GM19351 (cell line): ENCODE measurements around the gene CHI3L2.

ENCODE experiments used
- ATAC-seq: cut with Tn5 transposase; IDR thresholded peaks from one replicate; pipeline ENCODE4 v1.9.1; 2021; ENCODE audit warnings: mild to moderate bottlenecking, moderate library complexity; ENCODE audit not compliant: unreplicated experiment

Gene CHI3L2

DNA sequence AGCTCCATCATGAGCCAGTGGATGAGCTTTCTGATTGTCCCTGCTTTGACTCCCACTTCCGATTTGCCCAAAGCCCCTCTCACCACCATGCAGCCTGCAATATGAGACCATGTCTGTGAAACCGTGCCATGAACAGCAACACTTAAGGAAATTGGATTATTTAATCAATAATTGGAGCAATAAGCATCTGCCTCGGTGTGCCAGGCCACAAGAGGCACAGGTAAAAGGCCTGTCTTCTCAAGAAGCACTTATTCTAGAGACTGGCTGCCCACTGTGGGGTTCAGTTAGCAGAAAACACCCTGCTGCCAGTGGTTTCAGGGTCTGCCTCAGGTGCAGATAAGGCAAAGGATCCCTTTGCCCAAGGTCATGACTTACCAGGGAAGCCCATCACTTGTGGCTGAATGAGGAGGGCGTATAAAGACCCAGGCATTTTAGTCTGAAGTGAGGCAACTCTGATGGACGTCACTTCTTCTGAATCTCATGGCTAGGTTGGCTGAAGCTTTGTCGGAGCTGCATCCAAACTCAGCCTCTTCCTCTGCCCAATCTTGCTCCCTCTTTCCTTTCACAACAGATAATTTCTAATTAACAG is 7.1 kb upstream of the CHI3L2 start:
- ATAC-seq, result no peak

DNA sequence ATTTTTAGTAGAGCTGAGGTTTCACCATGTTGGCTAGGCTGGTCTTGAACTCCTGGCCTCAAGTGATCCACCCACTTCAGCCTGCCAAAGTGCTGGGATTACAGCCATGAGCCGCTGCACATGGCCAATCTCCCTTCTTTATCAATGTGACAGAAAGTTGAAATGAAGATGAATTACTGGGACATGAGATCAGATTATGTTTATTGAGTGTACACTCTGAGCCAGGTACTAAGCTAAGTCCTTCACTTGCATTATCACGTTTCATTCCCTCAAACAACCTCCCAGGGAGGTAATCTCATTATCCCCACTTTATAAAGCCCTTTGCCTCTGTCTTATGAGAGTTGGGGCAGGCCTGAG is 6.3 kb upstream of the CHI3L2 start:
- ATAC-seq, result no peak

DNA sequence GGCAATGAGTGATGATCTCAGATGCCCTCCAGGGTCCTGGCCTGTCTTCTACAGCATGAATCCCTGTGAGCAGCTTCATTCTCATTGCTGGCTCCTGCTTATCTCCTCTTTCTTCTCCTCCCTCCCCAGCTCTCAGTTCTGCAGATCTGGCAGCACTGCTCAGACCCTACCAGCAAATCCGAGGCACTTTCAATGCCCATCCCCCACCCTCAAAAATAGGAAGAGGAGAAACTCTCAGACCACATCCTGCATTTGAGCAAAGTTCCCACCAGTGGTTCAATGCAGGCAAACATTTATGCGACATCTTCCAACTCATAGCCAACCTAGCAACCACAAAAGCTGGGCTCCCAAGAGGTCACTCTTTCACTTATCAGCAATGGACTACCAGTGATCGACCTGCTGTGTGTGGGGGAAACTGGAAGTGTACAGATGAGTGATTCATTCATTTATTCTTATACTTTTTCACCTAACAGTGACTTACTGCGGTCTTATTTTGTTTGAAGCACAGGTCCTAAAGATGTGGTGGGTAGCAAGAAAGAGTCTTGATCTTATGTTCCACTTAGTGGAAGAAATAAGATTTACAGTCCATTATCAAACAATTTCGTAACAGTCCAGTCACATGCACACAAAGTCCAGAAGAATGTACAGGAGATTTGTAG is 5.8 kb upstream of the CHI3L2 start:
- peak; percentile 53 for ATAC-seq

DNA sequence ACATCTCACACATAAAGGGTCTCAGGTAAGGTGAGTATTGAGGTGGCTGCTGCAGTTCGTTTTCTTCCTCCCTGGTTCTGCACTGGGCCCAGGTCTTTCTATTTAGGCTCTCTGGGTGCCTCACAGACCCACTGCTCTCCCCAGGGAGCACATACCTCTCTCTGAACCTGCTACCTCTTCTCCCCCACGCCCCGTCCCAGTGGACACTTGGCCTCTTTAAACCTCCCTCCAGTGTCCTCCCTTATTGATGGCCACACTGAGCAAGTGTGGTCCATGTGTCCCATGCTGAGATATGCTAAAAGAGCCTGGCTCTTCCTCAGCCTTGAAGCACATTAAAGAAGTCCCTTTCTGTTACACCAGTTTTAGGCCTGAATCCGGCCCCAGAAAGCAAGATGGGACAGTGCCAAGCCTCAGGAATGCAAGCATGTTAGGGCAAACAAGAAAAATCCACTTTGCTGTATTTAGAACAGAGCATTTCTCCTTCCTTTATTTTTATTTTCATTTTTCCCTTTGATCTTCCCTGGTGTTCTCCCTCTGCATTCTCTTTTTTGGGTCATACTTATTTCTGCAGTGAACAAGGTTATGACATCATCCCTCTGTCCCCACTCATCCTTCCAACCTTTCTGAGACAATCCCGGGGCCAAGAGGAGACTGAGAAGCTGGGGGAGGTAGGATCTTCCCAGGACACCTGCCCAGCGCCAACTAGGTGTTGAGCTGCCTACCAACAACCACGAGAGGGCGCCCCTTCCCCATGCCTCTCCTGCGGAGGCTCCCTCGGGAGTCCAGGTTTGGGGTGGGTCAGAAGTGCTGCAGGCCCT is 5.0 kb upstream of the CHI3L2 start:
- no peak for ATAC-seq

DNA sequence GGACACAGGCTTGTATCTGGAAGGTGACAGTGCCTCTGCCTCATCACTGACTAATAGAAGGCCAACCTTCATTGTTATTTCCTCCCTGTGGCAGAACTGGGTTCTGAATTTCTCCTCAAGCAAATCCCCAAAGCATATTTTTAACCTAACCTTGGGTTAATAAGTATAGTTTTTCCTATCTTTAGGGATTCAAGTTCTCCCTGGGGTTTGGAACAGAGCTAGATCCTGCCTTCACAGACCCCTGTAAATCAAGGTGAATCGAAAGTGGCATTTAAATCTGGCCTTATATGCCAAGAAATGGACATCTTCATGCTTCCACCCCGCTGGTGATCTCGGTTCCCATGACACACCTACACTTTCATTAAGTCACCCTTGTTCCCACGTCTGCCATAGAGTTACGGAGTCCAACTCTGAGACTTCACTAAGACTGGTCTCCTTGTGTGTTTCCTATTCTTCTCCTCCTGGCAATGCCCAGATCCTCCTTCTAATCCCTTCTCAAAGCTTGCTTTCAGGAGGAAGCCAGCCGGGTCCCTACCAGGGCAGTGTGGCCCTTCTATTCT is 4.3 kb upstream of the CHI3L2 start:
- no peak for ATAC-seq

DNA sequence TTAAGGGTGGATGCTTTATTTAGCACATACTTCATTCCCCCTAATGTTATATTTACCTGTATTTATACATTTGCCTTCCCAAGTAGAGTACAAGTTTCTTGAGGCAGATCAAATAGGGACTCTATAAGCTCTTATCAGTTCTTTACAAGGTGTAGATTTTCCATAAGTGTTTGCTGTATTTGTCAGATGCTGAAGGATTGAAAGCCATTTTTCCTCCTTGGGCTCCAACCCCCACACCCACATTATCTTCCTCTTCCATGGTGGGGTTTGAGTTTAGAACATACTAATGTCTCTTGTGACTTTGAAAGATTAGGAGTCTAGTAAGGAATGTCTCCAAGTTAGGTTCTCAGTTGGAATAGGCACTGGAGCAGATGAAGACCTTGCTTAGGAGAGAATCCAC is 2.4 kb upstream of the CHI3L2 start:
- ATAC-seq, result no peak

DNA sequence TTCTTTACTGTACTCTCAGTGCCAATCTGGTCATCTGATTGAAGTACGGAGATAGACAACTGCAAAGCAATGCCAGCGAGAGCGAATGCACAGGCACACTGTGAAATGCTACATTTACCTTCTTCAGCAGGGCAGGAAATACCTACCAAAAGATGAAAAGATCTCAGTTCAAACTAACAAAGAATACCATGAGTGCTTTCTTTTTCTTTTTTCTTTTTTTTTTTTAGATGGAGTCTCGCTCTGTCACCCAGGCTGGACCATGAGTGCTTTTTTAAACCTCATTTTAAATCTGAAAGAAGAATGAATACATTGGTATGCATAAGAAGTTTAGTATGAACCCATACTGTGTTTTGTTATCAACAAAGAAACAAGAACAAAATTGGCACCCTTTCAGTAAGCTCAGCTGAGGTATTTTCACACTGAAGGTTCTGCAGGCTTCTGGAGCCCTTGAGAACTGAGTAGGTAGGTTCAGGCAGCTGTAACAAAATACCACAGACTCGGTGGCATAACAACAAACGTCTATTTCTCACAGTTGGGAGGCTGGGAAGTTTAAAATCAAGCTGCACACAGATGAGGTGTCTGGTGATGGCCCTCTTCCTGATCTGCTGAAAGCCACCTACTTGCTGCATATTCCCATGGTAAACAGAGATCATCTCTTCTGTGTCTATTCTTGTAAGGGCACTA is 1.7 kb upstream of the CHI3L2 start:
- no peak for ATAC-seq

DNA sequence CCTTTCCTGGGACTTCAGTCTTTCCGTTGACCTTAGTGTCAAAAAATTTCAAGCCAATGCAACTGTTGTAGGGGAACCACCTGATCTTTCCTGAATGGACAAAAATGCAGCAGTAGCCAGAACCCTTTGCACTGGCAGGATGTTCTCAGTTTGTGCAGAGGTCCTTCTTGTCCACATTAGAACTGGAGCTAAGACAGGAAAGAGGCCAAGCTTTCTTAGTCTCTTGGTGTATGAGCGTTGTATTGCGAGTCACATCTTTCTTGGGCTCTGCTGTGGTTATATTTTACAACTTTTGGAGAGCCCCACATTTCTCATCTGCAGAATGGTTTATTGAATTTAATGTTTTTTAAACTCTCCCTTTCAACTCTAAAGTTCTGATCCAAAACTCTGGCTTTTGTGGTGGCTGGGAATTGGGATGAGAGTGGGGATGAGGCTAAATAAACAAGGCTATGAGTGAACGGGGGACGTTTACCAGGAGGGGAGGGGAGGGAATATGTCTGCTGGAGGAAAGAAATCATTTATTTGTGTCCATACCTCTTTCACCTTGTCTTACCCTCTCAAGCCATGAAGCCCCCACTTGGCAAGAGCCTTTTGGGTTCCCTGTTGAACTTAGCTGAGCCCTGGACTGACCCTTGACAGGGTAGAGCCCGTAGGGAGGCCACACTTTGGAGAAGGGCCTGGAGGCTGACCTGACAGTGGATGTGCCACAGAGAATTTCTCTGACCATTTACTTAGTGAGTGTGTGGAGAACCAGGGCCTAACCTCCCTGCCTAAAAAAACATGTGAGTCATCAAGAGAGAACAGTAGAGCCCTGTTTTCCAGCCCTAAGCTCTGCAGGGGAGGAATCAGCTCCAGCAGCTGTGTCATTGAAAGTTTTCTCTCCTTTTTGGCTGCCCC is 586 bp downstream of the CHI3L2 start:
- no peak for ATAC-seq

DNA sequence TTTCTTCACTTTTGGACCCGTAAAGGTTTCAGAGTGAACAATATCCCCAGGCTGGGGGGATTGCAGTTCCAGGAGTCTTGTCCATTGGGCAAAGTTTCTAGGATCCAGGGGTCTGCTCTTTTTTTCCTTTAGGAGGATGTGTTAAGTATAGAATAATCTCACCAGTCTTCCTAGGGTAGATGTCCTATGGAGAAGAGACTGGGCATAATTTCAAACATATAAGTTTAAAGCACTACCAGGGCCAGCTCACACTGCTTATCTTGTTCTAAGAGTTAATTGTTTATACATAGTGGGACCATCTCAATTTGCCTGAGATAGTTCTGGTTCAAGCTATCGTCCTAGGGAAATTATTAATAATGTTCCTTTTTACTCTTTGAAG is 1.2 kb downstream of the CHI3L2 start:
- no peak for ATAC-seq

DNA sequence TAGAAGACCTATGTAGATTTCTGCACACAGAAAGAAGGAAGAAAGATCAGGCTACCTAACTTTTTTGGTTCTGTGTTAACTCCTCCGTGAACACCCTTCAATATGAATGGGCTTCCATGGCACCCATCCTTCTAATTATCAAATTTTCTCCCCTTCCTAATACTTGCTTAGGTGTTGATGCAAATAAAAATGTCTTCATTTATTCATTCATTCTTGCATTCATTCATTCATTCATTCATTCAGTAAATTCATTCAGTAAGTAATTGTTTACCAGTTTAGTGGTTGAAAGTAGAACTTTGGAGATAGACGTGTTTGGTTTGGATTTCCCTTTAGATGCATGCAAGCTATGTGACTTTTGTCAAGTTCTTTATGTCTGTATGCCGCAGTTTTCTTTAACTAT is 4.6 kb downstream of the CHI3L2 start:
- no peak for ATAC-seq

DNA sequence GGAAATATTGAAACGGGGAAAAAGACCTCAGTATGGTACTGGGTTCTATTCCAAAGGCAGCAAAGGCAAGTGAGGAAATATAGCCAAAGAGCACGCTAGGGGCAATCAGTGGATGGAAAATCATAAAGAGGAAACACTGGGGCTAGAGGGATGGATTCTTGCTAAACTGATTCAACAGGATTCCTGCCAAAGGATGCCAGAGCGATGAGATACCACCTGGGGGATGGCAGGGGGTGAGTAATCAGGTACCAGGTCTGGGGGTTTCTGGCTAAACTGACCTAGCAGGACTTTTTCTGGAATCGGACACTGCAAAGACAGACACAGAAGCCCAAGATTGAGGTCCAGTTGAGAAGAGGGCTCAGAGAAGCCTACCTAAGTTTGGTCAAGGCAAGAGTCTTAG is 6.7 kb downstream of the CHI3L2 start:
- ATAC-seq, result no peak

DNA sequence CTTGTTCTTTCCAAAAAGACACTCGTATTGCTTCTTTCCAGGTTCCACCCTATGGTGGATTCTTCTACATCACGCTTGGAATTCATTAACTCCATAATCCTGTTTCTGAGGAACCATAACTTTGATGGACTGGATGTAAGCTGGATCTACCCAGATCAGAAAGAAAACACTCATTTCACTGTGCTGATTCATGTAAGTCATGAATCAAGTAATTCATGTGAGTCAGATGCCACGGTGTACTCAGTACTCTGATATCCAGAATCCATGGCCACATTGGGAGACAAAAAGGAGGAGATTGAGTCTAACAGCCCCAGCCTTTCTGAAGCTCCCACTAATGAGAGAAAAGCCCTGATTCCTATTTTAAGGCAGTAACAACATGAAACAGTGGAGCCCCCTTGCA is 7.4 kb downstream of the CHI3L2 start:
- no peak for ATAC-seq

DNA sequence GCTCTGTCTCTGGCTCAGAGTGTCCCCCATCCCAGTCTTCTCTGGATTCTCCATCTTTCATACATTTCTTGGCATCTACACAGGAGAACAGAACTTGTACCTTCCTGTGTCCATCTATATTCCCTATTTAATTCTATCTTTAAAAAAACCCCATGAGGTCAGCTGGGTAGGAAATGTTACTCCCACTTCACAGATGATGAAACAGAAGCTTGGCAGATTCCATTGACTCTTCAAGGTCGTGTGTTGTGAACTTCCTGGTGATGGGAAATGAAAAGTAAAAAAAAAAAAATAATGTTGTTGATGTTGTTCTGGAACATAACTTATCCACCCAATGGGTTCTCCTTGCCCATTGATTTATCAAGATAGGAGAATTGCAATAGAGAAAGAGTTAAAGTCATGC is 8.9 kb downstream of the CHI3L2 start:
- ATAC-seq, result no peak

DNA sequence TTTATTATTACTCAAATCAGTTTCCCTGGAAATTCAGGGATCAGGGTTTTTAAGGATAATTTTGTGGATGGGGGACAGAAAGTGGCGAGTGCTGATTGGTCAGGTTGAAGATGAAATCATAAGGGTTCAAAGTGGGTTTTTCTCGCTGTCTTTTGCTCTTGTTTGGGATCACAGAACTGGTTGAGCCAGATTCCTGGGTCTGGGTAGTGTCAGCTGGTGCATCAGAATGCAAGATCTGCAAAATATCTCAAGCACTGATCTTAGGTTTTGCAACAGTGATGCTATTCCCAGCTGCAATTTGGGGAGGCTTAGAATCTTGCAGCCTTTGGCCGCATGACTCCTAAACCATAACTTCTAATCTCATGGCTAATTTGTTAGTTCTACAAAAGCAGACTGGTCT is 9.3 kb downstream of the CHI3L2 start:
- ATAC-seq, result no peak

DNA sequence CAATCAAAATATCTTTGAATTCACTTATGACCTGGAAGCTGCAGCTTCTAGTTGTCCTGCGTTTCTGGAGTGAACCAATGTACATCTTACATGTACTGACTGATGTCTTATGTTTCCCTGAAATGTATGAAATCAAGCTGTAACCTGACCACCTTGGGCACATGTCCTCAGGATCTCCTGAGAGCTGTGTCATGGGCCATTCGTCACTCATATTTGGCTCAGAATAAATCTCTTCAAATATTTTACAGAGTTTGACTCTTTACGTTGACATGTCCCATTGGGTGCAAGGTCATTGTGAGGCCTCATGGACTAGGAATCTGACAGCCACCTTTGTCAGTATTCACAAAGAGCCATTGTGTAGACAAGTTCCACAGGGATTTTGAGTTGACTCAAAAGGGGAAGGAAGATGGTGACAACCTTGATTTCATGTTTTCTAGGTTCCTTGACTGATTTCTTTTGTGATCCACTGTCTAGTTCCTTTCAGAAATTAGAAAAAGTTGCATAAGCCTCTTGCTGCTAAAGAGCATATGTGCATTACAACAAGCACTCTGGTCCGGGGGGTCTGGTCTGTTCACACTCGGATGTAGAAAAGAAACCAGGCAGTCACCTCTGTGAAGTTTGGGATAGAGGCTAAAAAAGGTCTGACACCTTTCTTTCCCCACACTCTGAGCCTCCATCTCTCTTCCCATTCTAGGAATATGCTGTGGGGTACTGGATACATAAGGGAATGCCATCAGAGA is 10.7 kb downstream of the CHI3L2 start:
- ATAC-seq, result no peak

DNA sequence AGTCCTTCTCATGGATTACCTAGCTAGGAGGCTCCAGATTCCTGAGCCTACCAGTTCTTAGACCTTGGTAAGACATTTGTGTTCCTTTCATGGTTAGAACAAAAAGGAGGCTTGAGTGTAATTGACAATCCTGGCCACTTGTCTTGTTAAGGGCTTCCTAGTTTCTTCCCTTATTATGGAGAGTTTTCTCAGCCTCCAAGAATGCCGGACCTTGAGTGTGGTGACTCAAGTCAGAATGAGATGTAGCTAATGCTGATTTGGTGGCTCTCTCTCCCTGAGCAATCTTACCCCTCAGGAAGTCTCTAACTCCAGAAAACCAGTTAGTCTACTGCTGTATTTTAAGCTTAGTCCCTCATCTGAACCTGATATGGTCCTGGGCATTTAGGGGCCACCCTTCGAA is 14.3 kb downstream of the CHI3L2 start:
- no peak for ATAC-seq

DNA sequence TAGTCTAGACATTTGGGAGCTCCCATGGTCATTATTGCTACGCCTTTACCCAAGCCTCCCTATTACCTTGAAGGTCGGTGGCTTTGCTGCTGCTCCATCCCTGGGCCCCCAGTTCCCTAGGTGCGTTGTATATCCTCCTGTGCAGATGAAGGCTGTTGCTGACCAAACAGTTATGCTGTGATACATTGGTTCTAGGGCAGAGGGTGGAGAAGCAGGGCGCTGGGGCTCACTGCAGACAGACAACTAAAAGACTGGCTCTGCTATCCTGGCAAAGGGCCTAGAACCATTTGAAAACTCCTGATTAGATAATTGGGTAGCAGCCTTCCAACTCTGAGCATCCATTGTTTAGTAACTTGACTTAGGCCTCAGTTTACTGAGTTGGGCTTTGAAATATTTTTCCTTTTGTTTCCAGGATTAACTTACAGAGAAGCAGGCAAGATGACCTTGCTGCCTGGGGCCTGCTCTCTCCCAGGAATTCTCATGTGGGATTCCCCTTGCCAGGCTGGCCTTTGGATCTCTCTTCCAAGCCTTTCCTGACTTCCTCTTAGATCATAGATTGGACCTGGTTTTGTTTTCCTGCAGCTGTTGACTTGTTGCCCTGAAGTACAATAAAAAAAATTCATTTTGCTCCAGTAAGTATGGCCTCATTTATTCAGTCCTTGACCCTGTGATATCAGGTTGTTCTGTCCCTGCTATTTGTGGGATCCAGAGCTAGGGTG is 15.5 kb downstream of the CHI3L2 start:
- no peak for ATAC-seq

DNA sequence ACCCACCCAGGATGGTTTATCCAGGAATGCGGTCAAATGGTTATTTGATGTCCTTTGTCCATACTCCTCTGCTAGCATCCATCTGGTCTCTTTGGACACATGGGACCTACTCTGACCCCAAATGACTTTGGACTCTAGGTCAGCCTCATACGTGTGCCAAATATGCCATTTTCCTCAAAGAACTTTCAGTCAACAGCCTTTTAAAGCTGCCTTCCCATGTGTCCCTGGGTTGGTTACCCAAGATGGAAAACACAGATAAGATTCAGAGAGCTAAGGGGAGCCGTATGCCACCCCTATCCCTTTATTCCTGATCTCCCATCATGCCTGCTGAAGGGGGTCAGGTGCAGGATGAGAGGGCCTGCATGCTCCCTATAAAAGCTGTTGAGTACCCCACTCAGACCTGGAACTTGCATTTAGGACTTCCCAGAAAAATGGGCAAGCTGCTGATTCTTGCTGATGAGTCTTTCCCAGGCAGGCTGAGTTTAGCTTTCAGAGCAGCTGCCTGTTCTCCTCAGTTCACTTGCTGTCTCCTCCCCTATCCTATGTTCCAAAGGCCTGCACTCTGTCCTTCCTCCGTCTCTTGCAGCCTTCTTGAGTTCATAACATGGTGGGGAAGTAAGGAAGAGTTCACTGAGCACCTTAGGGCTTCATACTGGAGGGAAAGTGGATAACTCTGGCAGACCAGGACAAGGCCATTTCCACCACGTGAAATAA is 19.8 kb downstream of the CHI3L2 start:
- no peak for ATAC-seq

DNA sequence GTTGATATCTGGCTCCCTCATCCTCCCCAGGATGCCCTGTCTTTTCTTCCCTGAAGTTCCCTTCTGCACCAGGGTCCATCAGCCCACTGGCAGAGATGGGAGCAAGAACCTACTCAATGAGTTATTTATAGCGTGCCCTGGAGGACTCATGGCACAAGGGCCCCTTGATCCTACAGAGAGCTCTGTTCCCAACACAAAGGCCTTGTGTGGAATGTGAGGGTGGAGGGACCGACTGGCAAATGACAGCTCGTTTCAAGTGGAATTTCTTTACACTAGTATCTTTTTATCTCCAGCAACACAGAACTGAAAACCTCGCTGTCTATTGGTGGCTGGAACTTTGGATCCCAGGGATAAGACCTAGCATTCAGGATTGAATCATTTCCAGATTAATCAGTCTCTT is 22.4 kb downstream of the CHI3L2 start:
- ATAC-seq, result no peak
